Trophoblast cell (in vitro differentiated cells and primary cell): Measurements from ENCODE around the gene TP73.

Source experiments
- DNase-seq, 2 donors: peaks; one replicate each; pipeline ENCODE4 v3.0.0-alpha.2; 2016
- H2AFZ ChIP-seq: 2 replicates; pipeline ENCODE4 v1.6.1; 2013; ENCODE audit warnings: low read length, moderate library complexity, mild to moderate bottlenecking; ENCODE audit not compliant: insufficient read depth, poor library complexity
- H2AK5ac ChIP-seq: 2 replicates; pipeline ENCODE4 v1.6.1; 2013; ENCODE audit warnings: mild to moderate bottlenecking, low read length
- H2BK120ac ChIP-seq: 2 replicates; pipeline ENCODE4 v1.6.1; 2013; ENCODE audit warnings: low read length, mild to moderate bottlenecking, moderate library complexity; ENCODE audit not compliant: insufficient read depth, poor library complexity
- H2BK12ac ChIP-seq: 2 replicates; pipeline ENCODE4 v1.6.1; 2013; ENCODE audit warnings: mild to moderate bottlenecking, low read length, moderate library complexity
- H2BK5ac ChIP-seq: 2 replicates; pipeline ENCODE4 v1.6.1; 2013; ENCODE audit warnings: low read length, low read depth, moderate library complexity, mild to moderate bottlenecking; ENCODE audit not compliant: poor library complexity
- H3K14ac ChIP-seq: 2 replicates; pipeline ENCODE4 v1.6.1; 2013; ENCODE audit warnings: mild to moderate bottlenecking, low read length
- H3K18ac ChIP-seq: 2 replicates; pipeline ENCODE4 v1.6.1; 2013; ENCODE audit warnings: mild to moderate bottlenecking, low read length
- H3K23ac ChIP-seq: 2 replicates; pipeline ENCODE4 v1.6.1; 2013; ENCODE audit warnings: low read length
- H3K27ac ChIP-seq: 2 replicates; pipeline ENCODE4 v1.5.1; 2013; ENCODE audit warnings: low read depth, mild to moderate bottlenecking, inconsistent platforms, low read length, moderate library complexity
- H3K27me3 ChIP-seq: 2 replicates; pipeline ENCODE4 v1.6.1; 2013; ENCODE audit warnings: inconsistent platforms, mild to moderate bottlenecking, low read length, moderate library complexity; ENCODE audit not compliant: insufficient read depth
- H3K36me3 ChIP-seq, 2 experiments: 1 replicate in 1 of 2; 2 replicates in 1 of 2; pipeline ENCODE4 v1.6.1; 2013; ENCODE audit warnings: low read length in 2 of 2, mild to moderate bottlenecking in 2 of 2, moderate library complexity in 1 of 2; ENCODE audit not compliant: insufficient read depth in 2 of 2, control insufficient read depth in 1 of 2
- H3K4ac ChIP-seq: 2 replicates; pipeline ENCODE4 v1.6.1; 2013; ENCODE audit warnings: low read depth, mild to moderate bottlenecking, low read length, moderate library complexity
- H3K4me1 ChIP-seq, 2 experiments: 1 replicate in 1 of 2; 2 replicates in 1 of 2; pipeline ENCODE4 v1.6.1; 2013; ENCODE audit warnings: low read length in 2 of 2, mild to moderate bottlenecking in 2 of 2, moderate library complexity in 1 of 2; ENCODE audit not compliant: insufficient read depth in 2 of 2, control insufficient read depth in 1 of 2
- H3K4me2 ChIP-seq: 2 replicates; pipeline ENCODE4 v1.6.1; 2013; ENCODE audit warnings: inconsistent platforms, mild to moderate bottlenecking, low read length, moderate library complexity
- H3K4me3 ChIP-seq: 2 replicates; pipeline ENCODE4 v1.5.1; 2013; ENCODE audit warnings: mild to moderate bottlenecking, low read depth, low read length, inconsistent platforms
- H3K79me1 ChIP-seq: one replicate; pipeline ENCODE4 v1.6.1; 2013; ENCODE audit warnings: low read length
- H3K79me2 ChIP-seq: 2 replicates; pipeline ENCODE4 v1.6.1; 2013; ENCODE audit warnings: low read length, mild to moderate bottlenecking; ENCODE audit not compliant: control insufficient read depth, insufficient read depth, poor library complexity
- H3K9ac ChIP-seq: 2 replicates; pipeline ENCODE4 v1.6.1; 2013; ENCODE audit warnings: mild to moderate bottlenecking, low read length
- H3K9me3 ChIP-seq: 2 replicates; pipeline ENCODE4 v1.6.1; 2013; ENCODE audit warnings: low read depth, mild to moderate bottlenecking, control low read depth, inconsistent platforms, low read length; ENCODE audit not compliant: insufficient read depth
- H4K12ac ChIP-seq: 2 replicates; pipeline ENCODE4 v1.6.1; 2013; ENCODE audit warnings: low read depth, mild to moderate bottlenecking, low read length, moderate library complexity
- H4K8ac ChIP-seq: 2 replicates; pipeline ENCODE4 v1.6.1; 2013; ENCODE audit warnings: low read depth, mild to moderate bottlenecking, low read length, moderate library complexity
- H4K91ac ChIP-seq: one replicate; pipeline ENCODE4 v1.6.1; 2013; ENCODE audit warnings: low read depth, mild to moderate bottlenecking, low read length, moderate library complexity
- WGBS: extraction: QIAGEN DNeasy Blood & Tissue Kit; methylation state at CpG from one replicate; pipeline ENCODE4 v1.1.7; 2013; ENCODE audit warnings: missing lambda C conversion rate; ENCODE audit not compliant: insufficient read length, insufficient coverage; ENCODE audit errors: extremely low coverage; 5-methylcytosine and 5-hydroxymethylcytosine counted together

TP73 gene

GRCh38 chr1:3672971-3673361, 20.6 kb downstream of the TP73 start:
- Histone ChIP-seq H3K9me3 (peaks cover 3% of the 10 kb centered on the region), H4K12ac (no peak overlapping the region), H3K27ac (no peak overlapping the region), H2BK120ac (no peak overlapping the region), H3K4ac (no peak overlapping the region), H4K8ac (no peak overlapping the region), H4K91ac (no peak overlapping the region), H2BK12ac (no peak overlapping the region), H3K9ac (no peak overlapping the region), H3K4me2 (no peak overlapping the region), H3K27me3 (no peaks in the 10 kb centered on the region), H3K36me3 (no peaks in the 10 kb centered on the region), H3K4me3 (no peak overlapping the region), H3K4me1 (peaks cover 7 to 9% of the 10 kb centered on the region in 2 experiments), H2BK5ac (no peak overlapping the region), H3K18ac (no peak overlapping the region), H3K79me2 (no peaks in the 10 kb centered on the region), H2AFZ (no peak overlapping the region), H3K79me1 (no peaks in the 10 kb centered on the region), H2AK5ac (no peak overlapping the region), H3K23ac (no peak overlapping the region), H3K14ac (no peak overlapping the region)
- DNase-seq, result no peak
- WGBS, result no CpG with 5 or more reads among the region's 17 CpGs

GRCh38 chr1:3673381-3674099, 21.2 kb downstream of the TP73 start:
- Histone ChIP-seq H3K18ac (no peak overlapping the region), H4K91ac (no peak overlapping the region), H3K79me1 (no peaks in the 10 kb centered on the region), H2AFZ (no peak overlapping the region), H3K27ac (no peak overlapping the region), H2BK5ac (no peak overlapping the region), H3K9me3 (peaks cover 3% of the 10 kb centered on the region), H3K4ac (no peak overlapping the region), H3K79me2 (no peaks in the 10 kb centered on the region), H3K4me3 (no peak overlapping the region), H4K12ac (no peak overlapping the region), H3K4me1 (peaks cover 9 to 10% of the 10 kb centered on the region in 2 experiments), H3K36me3 (no peaks in the 10 kb centered on the region), H2AK5ac (no peak overlapping the region), H3K4me2 (no peak overlapping the region), H2BK12ac (no peak overlapping the region), H3K27me3 (no peaks in the 10 kb centered on the region), H2BK120ac (no peak overlapping the region), H3K9ac (no peak overlapping the region), H3K23ac (no peak overlapping the region), H4K8ac (no peak overlapping the region), H3K14ac (no peak overlapping the region)
- WGBS, result no CpG with 5 or more reads among the region's 25 CpGs
- DNase-seq, result no peak

DNA sequence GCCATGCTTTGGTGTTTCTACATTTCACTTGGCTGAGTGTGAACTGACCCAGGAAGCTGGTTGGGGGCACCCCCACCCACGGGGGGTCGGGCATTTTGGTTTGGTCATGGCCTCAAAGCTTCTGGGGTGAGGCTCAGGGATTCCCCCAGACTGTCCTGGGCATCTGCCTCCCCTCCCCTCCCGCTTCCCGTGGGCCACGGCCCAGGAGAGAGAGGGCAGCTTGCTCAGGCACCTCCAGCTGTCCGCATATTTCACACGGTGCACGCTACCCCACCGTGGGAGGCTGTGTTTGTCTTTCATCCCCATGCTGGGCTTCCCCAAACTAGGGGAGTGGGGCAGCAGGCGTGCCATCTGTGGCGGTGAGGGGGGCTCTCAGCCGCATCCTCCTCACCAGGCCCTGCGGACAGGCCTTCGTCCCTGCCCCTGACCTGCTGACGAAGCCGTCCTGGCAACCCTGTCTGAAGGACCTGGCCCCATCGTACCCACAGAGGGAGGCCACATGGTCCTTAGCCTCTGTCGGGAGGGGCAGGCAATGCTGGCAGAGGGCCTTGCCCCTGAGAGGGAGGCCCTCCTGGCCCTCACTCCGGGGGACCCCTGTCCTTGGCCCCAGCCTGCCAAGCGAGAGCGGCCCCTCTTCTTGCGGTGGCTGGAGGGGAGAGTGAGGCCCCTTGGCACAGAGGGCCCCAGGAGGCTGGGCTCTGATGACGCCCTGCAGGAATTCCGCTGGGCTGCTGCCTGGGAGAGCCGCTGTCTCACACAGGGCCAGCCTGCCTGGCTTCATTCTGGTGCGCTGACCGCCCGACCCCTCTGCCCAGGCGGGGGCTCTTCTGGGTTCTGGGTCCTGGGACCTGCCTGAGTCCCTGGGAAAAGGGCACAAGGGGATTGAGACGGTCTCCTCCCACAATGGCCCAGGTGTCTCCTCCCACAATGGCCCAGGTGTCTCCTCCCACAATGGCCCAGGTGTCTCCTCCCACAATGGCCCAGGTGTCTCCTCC, 22.1 kb downstream of the TP73 start:
- Histone ChIP-seq H3K4ac (no peak overlapping the region), H3K79me2 (no peaks in the 10 kb centered on the region), H2BK120ac (no peak overlapping the region), H3K4me1 (peaks cover 5 to 8% of the 10 kb centered on the region in 2 experiments), H3K18ac (no peak overlapping the region), H3K27ac (no peak overlapping the region), H2BK5ac (no peak overlapping the region), H3K23ac (no peak overlapping the region), H2AK5ac (peak overlapping the region; percentile 66), H4K8ac (peak overlapping the region; percentile 15), H3K27me3 (no peaks in the 10 kb centered on the region), H3K4me3 (no peak overlapping the region), H2BK12ac (peak overlapping the region; percentile 20), H4K12ac (no peak overlapping the region), H3K4me2 (no peak overlapping the region), H3K14ac (peak overlapping the region; percentile 46), H4K91ac (no peak overlapping the region), H3K36me3 (no peaks in the 10 kb centered on the region), H3K9ac (no peak overlapping the region), H2AFZ (no peak overlapping the region), H3K79me1 (no peaks in the 10 kb centered on the region), H3K9me3 (peaks cover 3% of the 10 kb centered on the region)
- peak; percentile 38 to 58 for DNase-seq
- WGBS, result no CpG with 5 or more reads among the region's 30 CpGs

- H2AK5ac ChIP-seq, result no peak overlapping the region
- no peak overlapping the region for H3K4me3 ChIP-seq
- no peak overlapping the region for H3K18ac ChIP-seq
- no peak overlapping the region for H3K4ac ChIP-seq
- no peak overlapping the region for H3K14ac ChIP-seq
- H3K79me1 ChIP-seq, result no peaks in the 10 kb centered on the region
- H2BK120ac ChIP-seq, result no peak overlapping the region
- H2AFZ ChIP-seq, result no peak overlapping the region
- no peak for DNase-seq
- no peak overlapping the region for H4K8ac ChIP-seq
- H4K12ac ChIP-seq, result no peak overlapping the region
- H3K23ac ChIP-seq, result no peak overlapping the region
- peaks cover 5 to 8% of the 10 kb centered on the region in 2 experiments for H3K4me1 ChIP-seq
- peaks cover 3% of the 10 kb centered on the region for H3K9me3 ChIP-seq
- H3K27me3 ChIP-seq, result no peaks in the 10 kb centered on the region
- H3K36me3 ChIP-seq, result no peaks in the 10 kb centered on the region
- WGBS, result no CpG with 5 or more reads among the region's 11 CpGs
- no peak overlapping the region for H4K91ac ChIP-seq
- H2BK5ac ChIP-seq, result no peak overlapping the region
- no peak overlapping the region for H2BK12ac ChIP-seq
- H3K9ac ChIP-seq, result no peak overlapping the region
- H3K79me2 ChIP-seq, result no peaks in the 10 kb centered on the region
- H3K4me2 ChIP-seq, result no peak overlapping the region
- H3K27ac ChIP-seq, result no peak overlapping the region
Observed at GRCh38 chr1:3675436-3675835, 23.1 kb downstream of the TP73 start.
